ENCODE data around the gene PCDH10. TPM values are rescaled to one million over a fixed set of nuclear protein-coding genes. Genes with fewer than 3 reads are reported as not detected.

Gene PCDH10
- under 1 TPM; 0.22 to 0.37 TPM for total RNA-seq

DNA sequence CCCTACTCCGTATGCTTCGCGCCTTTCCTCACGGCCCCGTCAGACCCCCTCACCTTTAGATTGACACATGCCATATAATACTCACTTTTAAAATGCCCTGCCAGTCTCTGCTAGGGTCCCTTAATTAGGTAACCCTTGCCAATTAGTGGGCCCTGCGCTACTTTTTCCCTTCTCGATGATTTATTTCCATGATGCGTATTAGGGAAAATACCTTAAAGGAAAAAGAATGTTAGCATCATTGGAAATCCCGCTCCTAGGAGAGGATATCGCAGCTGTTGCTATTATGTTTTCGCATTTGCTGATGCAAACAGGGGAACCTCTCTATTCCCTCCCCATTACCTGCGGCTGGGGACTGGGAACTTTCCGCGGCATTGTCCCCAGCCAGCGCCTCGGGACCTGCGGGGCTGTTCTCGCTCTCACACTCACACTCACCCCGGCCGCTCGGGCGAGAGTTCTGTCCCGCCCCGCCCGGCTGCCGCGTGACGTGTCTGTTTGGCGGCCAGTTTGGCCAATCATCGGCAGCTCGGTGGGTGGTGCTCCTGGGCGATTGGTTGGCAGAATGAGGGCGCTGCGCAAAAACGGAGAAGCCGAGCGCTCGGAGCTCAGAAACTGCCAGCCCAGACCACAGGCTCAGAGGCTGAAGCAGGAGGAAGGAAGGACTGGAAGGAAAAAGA lies at the start of gene PCDH10:
PCDH10 (plus strand) TSS at position 605 of the 674 bp plus-strand sequence. CDS start 847 bp downstream, outside the sequence.
- intact Hi-C loops (cut with DNase I), result no loop called here
- Histone ChIP-seq H3K27me3 (peaks cover 57% of the 10 kb centered on the region), H3K4me3 (peak within 1 kb of the TSS; percentile 13), H3K4me1 (no peaks in the 10 kb centered on the region), H3K9ac (ENCODE audit: low read depth in 2 of 2, low read length in 2 of 2) (no peak within 1 kb of the TSS), H3K36me3 (no peaks in the 10 kb centered on the region), H3K9me3 (no peaks in the 10 kb centered on the region), H3K27ac (no peak within 1 kb of the TSS)
- no peak for TF ChIP-seq CTCF (IDR thresholded peaks at IDR 0.05)
- DNase-seq, result peak; percentile 73

GRCh38 chr4:133102043-133102442 lies 47.1 kb upstream of the PCDH10 start:
- Histone ChIP-seq H3K4me3 (no peak overlapping the region), H3K4me1 (no peaks in the 10 kb centered on the region), H3K9me3 (no peaks in the 10 kb centered on the region), H3K27ac (no peak overlapping the region), H3K9ac (ENCODE audit: low read depth in 2 of 2, low read length in 2 of 2) (no peak overlapping the region), H3K36me3 (no peaks in the 10 kb centered on the region), H3K27me3 (no peaks in the 10 kb centered on the region)
- DNase-seq, result no peak
- no peak for TF ChIP-seq CTCF (IDR thresholded peaks at IDR 0.05)
- intact Hi-C loops (cut with DNase I), result no loop called here

GRCh38 chr4:133102612-133103409 lies 46.3 kb upstream of the PCDH10 start:
- H3K36me3 ChIP-seq, result no peaks in the 10 kb centered on the region
- no peak overlapping the region for H3K27ac ChIP-seq
- H3K4me1 ChIP-seq, result no peaks in the 10 kb centered on the region
- no peaks in the 10 kb centered on the region for H3K9me3 ChIP-seq
- no peaks in the 10 kb centered on the region for H3K27me3 ChIP-seq
- no peak for TF ChIP-seq CTCF (IDR thresholded peaks at IDR 0.05)
- H3K9ac ChIP-seq (ENCODE audit: low read depth in 2 of 2, low read length in 2 of 2), result no peak overlapping the region
- intact Hi-C loops (cut with DNase I), result no loop called here
- H3K4me3 ChIP-seq, result no peak overlapping the region
- no peak for DNase-seq

GRCh38 chr4:133112641-133113040 lies 36.5 kb upstream of the PCDH10 start:
- intact Hi-C loops (cut with DNase I), result no loop called here
- no peak for TF ChIP-seq CTCF (IDR thresholded peaks at IDR 0.05)

DNA sequence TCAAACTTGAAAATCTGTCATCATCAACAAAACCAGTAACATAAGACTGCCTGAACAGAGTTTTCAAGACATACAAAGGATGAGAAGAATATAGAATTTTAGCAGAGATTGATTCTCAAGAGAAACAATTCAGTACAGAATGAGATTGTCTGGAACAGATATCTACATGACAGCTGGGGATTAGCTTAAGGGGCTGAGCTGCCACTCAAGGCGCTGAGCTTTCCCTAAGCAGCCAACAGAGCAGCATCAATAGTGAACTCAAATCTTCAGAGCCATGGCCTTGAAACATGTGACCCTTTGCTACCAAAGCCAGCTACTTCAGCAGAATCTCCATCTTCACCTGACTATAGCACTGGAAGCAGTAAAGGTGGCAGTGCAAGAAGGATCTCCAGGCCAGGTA lies 24.3 kb upstream of the PCDH10 start:
- Histone ChIP-seq H3K4me3 (no peak overlapping the region), H3K9ac (ENCODE audit: low read depth in 2 of 2, low read length in 2 of 2) (no peak overlapping the region), H3K9me3 (no peaks in the 10 kb centered on the region), H3K36me3 (no peaks in the 10 kb centered on the region), H3K27me3 (no peaks in the 10 kb centered on the region), H3K4me1 (no peaks in the 10 kb centered on the region), H3K27ac (no peak overlapping the region)
- DNase-seq, result no peak
- intact Hi-C loops (cut with DNase I), result no loop called here
- no peak for TF ChIP-seq CTCF (IDR thresholded peaks at IDR 0.05)

More at GRCh38 chr4:133112641-133113040, 36.5 kb upstream of the PCDH10 start:
- Histone ChIP-seq H3K27me3 (no peaks in the 10 kb centered on the region), H3K4me1 (no peaks in the 10 kb centered on the region), H3K9ac (ENCODE audit: low read depth in 2 of 2, low read length in 2 of 2) (no peak overlapping the region), H3K4me3 (no peak overlapping the region), H3K9me3 (no peaks in the 10 kb centered on the region), H3K36me3 (no peaks in the 10 kb centered on the region), H3K27ac (no peak overlapping the region)
- DNase-seq, result no peak
